AML-193 (cell line): ENCODE results near the gene RNF11.

ENCODE experiments used
- DNase-seq, 2 experiments: peaks; one replicate each; lab custom pipeline; 2025; lab: John Stamatoyannopoulos, UW

Gene RNF11

GRCh38 chr1:51314974-51315373 lies 78.9 kb downstream of the RNF11 start:
- no peak for DNase-seq

DNA sequence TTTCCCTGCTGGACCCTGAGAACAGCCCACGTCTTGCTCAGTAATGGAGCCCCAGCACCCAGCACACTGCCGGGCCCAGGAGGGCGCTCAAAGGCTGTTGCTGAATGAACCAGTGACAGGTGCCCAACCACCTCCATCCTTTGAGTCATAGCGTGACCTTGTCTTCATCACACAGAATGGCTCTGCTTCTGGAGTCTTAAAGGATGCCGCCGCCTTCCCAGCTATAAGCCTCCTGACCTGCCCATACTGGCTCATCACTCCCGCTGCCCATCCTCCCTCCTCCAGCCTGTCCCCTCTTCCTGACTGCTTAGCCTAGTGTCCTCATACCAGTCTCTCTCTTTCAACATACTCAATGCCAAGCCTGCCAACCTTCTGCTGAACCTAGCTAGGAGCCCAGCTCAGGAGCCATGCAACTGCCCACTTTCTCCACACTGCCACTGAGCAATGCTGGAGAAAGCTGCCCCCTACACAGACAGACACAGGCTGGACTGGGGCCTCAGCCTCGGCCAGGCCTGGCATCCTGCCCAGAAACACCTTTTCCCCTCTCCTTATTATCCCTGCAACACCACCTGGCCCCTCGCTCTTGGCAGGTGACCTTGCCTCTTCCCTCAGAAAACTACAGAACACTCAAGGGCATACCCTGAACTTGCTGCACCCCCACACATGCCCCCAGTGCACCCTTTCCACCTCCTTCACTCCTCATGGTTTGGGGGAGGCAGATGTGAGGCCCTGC lies 80.2 kb downstream of the RNF11 start:
- no peak for DNase-seq

- no peak for DNase-seq
These were observed 80.7 kb downstream of the RNF11 start for GRCh38 chr1:51316846-51317120.

DNA sequence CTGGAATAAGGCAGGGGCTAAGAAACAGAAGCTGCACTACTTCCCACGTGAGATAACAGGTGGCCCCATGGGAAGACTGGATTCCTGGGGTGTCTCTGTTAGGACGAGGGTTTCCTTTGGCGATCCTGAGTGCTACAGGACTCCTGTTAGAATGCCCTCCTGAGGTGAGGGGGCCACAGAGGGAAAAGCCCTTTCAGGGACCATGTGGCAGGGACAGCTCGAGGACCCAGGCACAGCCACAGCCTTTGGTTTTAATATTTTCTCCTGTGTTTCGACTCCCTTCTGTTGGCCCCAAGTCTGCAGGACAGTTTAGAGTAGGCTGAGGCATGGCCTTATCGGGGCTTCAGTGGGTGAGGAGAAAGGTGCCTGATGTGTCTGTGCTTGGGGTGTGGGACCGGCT lies 81.7 kb downstream of the RNF11 start:
- DNase-seq: no peak

DNA sequence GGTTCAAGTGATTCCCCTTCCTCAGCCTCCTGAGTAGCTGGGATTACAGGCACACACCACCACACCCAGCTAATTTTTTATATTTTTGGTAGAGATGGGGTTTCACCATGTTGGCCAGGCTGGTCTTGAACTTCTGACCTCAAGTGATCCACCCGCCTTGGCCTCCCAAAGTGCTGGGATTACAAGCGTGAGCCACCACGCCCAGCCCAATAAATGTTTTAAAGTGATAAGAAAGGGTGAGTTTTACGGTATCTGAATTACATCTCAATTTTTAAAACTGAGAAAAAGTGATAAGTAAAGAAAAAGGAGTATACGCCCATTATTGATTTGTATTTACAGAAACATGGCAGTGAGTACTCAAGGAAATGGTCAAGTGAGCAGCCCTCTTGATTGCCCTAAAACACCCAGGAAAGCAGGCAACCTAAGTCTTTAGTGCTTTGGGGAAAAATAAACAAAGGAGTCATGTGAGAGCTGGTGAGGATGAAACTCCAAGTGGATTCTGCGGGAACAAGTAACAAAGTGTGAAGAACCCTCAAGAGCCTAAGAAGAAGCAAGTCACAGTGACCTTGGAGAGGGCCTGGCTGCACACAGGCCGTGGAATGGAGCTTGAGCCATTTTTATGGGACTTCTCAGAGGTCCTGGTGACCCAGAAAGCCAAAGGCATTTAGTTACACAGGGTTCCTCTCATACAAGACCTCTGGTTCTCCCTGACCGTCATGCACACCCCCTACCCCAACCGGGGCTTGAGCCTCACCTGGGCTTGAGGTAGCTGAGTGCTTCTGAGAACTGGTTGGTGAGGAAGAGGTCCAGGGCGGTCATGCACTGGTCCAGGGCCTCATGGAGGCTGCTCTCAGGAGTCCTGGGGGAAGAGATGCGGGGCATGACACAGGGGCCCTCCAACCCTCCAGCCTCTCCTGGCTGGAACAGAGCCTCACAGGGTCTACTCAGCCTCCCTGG lies 85.2 kb downstream of the RNF11 start:
- DNase-seq: no peak

GRCh38 chr1:51321924-51322280 lies 85.8 kb downstream of the RNF11 start:
- DNase-seq: no peak

DNA sequence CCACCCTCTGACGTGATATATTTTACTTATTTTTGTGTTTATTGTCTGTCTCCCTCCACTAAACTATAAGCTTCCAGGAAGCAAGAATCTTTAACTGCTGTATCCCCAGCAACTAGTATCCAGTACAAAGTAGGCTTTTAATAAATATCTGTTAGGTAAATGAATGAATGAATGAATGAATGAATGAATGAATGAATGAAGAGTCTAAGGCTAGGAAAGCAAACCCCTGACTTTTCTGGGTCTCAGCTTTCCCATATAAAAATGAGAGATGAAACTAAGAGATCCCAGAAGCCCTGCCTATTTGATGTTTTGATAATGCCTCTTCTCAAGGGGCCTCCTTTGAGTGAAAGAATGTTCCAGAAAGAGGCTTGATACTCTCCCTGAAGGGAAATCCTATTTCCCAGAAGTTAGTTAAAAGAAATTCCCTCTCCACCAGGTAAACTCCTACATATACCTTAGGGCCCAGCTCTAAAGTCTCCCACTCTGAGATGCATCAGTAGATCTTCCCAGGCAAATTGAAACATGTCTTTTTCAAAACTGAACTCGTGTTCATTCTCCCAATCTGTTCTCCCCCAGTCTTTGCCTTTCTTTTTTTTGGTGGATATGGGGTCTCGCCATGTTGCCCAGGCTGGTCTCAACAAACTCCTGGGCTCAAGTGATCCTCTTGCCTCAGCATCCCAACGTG lies 86.5 kb downstream of the RNF11 start:
- no peak for DNase-seq
